H1 (cell line): ENCODE results near the gene SLC35F1. TPM values are rescaled to one million over a fixed set of nuclear protein-coding genes. Genes with fewer than 3 reads are reported as not detected.

Experiments used
- CTCF ChIA-PET: fragments of 300-600 bp; sonication (Branson Sonifier 250); formaldehyde crosslinking; loops from one replicate; lab custom pipeline; 2021; ENCODE audit not compliant: partially characterized antibody; lab: Charles Lee
- POLR2A ChIA-PET: fragments of 300-600 bp; sonication (Branson Sonifier 250); formaldehyde crosslinking; loops from one replicate; lab custom pipeline; 2021; ENCODE audit warnings: inconsistent platforms; ENCODE audit not compliant: partially characterized antibody; lab: Charles Lee
- DNase-seq, 2 experiments: peaks; one replicate each; pipeline versions ENCODE4 v3.0.0 to v3.0.0-alpha.2; 2010 to 2022; ENCODE audit warnings: low spot score in 2 of 2, low read depth in 1 of 2, mixed read lengths in 1 of 2
- FAIRE-seq: peaks from 2 replicates; lab custom pipeline; 2011; peaks lifted over from hg19 to GRCh38; lab: Jason Lieb, UNC
- H2AFZ ChIP-seq: 2 replicates; pipeline ENCODE4 v1.8.1; 2012; ENCODE audit warnings: low read length, inconsistent platforms
- H2AK5ac ChIP-seq: 2 replicates; pipeline ENCODE4 v1.6.1; 2013; ENCODE audit warnings: low read depth, low read length
- H2BK120ac ChIP-seq: replicated peaks from 2 replicates; pipeline ENCODE3; 2013; ENCODE audit warnings: low read depth, low read length, inconsistent platforms
- H2BK12ac ChIP-seq: 2 replicates; pipeline ENCODE4 v1.6.1; 2013; ENCODE audit warnings: low read depth, low read length
- H2BK15ac ChIP-seq: 2 replicates; pipeline ENCODE4 v1.6.1; 2013; ENCODE audit warnings: low read length
- H2BK20ac ChIP-seq: 2 replicates; pipeline ENCODE4 v1.6.1; 2013; ENCODE audit warnings: low read length
- H2BK5ac ChIP-seq: 2 replicates; pipeline ENCODE4 v1.6.1; 2013; ENCODE audit warnings: low read depth, low read length
- H3K14ac ChIP-seq: 2 replicates; pipeline ENCODE4 v1.6.1; 2013; ENCODE audit warnings: inconsistent platforms; ENCODE audit not compliant: insufficient read length
- H3K18ac ChIP-seq: 2 replicates; pipeline ENCODE4 v1.6.1; 2013; ENCODE audit warnings: low read length; ENCODE audit errors: extremely low read depth
- H3K23ac ChIP-seq: 2 replicates; pipeline ENCODE4 v1.6.1; 2013; ENCODE audit warnings: inconsistent platforms; ENCODE audit not compliant: insufficient read length
- H3K23me2 ChIP-seq: 2 replicates; pipeline ENCODE4 v1.6.1; 2013; ENCODE audit warnings: low read depth, low read length
- H3K27ac ChIP-seq: 2 replicates; pipeline ENCODE4 v1.6.1; 2011; ENCODE audit warnings: low read depth, low read length, inconsistent platforms
- H3K27me3 ChIP-seq, 4 experiments: replicated peaks in 1 of 4; 1 replicate in 1 of 4; 2 replicates in 3 of 4; pipeline versions ENCODE4 v1.6.1 to v1.8.1; 2011 to 2013; ENCODE audit warnings: low read length in 3 of 4, mild to moderate bottlenecking in 3 of 4, inconsistent platforms in 2 of 4, mixed read lengths in 2 of 4, moderate library complexity in 1 of 4; ENCODE audit not compliant: control insufficient read depth in 3 of 4, insufficient read depth in 3 of 4; ENCODE audit errors: extremely low read depth in 1 of 4
- H3K36me3 ChIP-seq, 4 experiments: 2 replicates each; pipeline versions ENCODE4 v1.6.1 to v1.8.1; 2011 to 2013; ENCODE audit warnings: mild to moderate bottlenecking in 4 of 4, low read length in 3 of 4, moderate library complexity in 2 of 4, control low read depth in 1 of 4, inconsistent platforms in 1 of 4; ENCODE audit not compliant: insufficient read depth in 4 of 4, control insufficient read depth in 2 of 4
- H3K4ac ChIP-seq: replicated peaks from 2 replicates; pipeline ENCODE3; 2013; ENCODE audit warnings: low read length, low read depth, mixed read lengths, inconsistent platforms; ENCODE audit not compliant: insufficient read length
- H3K4me1 ChIP-seq, 4 experiments: replicated peaks in 1 of 4; 1 replicate in 1 of 4; 2 replicates in 3 of 4; pipeline versions ENCODE4 v1.6.1 to v1.8.1; 2011 to 2013; ENCODE audit warnings: low read length in 3 of 4, inconsistent platforms in 2 of 4, mixed read lengths in 1 of 4; ENCODE audit not compliant: insufficient read depth in 4 of 4, control insufficient read depth in 3 of 4
- H3K4me2 ChIP-seq, 2 experiments: 2 replicates each; pipeline versions ENCODE4 v1.6.1 to v1.8.1; 2011 to 2013; ENCODE audit warnings: low read depth in 2 of 2, low read length in 2 of 2, control low read depth in 1 of 2, inconsistent platforms in 1 of 2, mild to moderate bottlenecking in 1 of 2; ENCODE audit not compliant: insufficient read depth in 1 of 2
- H3K4me3 ChIP-seq, 4 experiments: fragments of 200-600, 300-600 bp in 1 of 4; sonication (generic), shearing (Covaris generic), sonication (Bioruptor Twin) in 1 of 4; 2 replicates each; pipeline versions ENCODE4 v1.5.1 to v1.8.1; 2011 to 2016; ENCODE audit warnings: low read length in 4 of 4, low read depth in 3 of 4, control low read depth in 2 of 4, inconsistent platforms in 2 of 4, mild to moderate bottlenecking in 2 of 4, mixed read lengths in 1 of 4, moderate library complexity in 1 of 4; ENCODE audit not compliant: insufficient read depth in 2 of 4; ENCODE audit errors: extremely low read depth in 1 of 4
- H3K56ac ChIP-seq: replicated peaks from 2 replicates; pipeline ENCODE3; 2013; ENCODE audit warnings: low read depth, mild to moderate bottlenecking, mixed read lengths, low read length, inconsistent platforms; ENCODE audit not compliant: insufficient read length
- H3K79me1 ChIP-seq: 2 replicates; pipeline ENCODE4 v1.6.1; 2013; ENCODE audit warnings: low read depth, low read length, control low read depth
- H3K79me2 ChIP-seq, 2 experiments: 2 replicates each; pipeline versions ENCODE4 v1.6.1 to v1.8.1; 2012 to 2013; ENCODE audit warnings: low read length in 2 of 2, mild to moderate bottlenecking in 2 of 2, inconsistent platforms in 1 of 2; ENCODE audit not compliant: insufficient read depth in 2 of 2, control insufficient read depth in 1 of 2
- H3K9ac ChIP-seq, 4 experiments: replicated peaks in 1 of 4; 1 replicate in 1 of 4; 2 replicates in 3 of 4; pipeline versions ENCODE4 v1.6.1 to v1.8.1; 2011 to 2013; ENCODE audit warnings: low read depth in 3 of 4, low read length in 3 of 4, control low read depth in 2 of 4, mild to moderate bottlenecking in 2 of 4, moderate library complexity in 2 of 4, inconsistent platforms in 1 of 4; ENCODE audit errors: extremely low read depth in 1 of 4
- H3K9me3 ChIP-seq, 2 experiments: 2 replicates each; pipeline versions ENCODE4 v1.6.1 to v1.8.1; 2012 to 2013; ENCODE audit warnings: mild to moderate bottlenecking in 2 of 2, moderate library complexity in 2 of 2, control low read depth in 1 of 2, inconsistent platforms in 1 of 2, low read depth in 1 of 2, low read length in 1 of 2, mixed read lengths in 1 of 2; ENCODE audit not compliant: insufficient read depth in 2 of 2
- H4K20me1 ChIP-seq, 2 experiments: replicated peaks in 1 of 2; 2 replicates each; pipeline versions ENCODE3 to v1.8.1; 2011 to 2013; ENCODE audit warnings: inconsistent platforms in 2 of 2, low read length in 2 of 2, mild to moderate bottlenecking in 1 of 2; ENCODE audit not compliant: insufficient read depth in 2 of 2, control insufficient read depth in 1 of 2
- H4K5ac ChIP-seq: 2 replicates; pipeline ENCODE4 v1.6.1; 2013; ENCODE audit warnings: low read length, low read depth, mixed read lengths, inconsistent platforms; ENCODE audit not compliant: insufficient read length
- H4K8ac ChIP-seq: 2 replicates; pipeline ENCODE4 v1.8.0; 2013; ENCODE audit warnings: mild to moderate bottlenecking, moderate library complexity, low read length, inconsistent platforms; ENCODE audit not compliant: insufficient read depth; ENCODE audit errors: extremely low read depth
- H4K91ac ChIP-seq: replicated peaks from 2 replicates; pipeline ENCODE3; 2013; ENCODE audit warnings: low read length, mixed read lengths, inconsistent platforms; ENCODE audit not compliant: insufficient read length
- ATF2 ChIP-seq: IDR thresholded peaks from 2 replicates; pipeline ENCODE4 v1.6.1; 2012; ENCODE audit warnings: low read length, inconsistent platforms
- FOSL1 ChIP-seq: IDR thresholded peaks from 2 replicates; pipeline ENCODE4 v1.6.1; 2011; ENCODE audit warnings: mild to moderate bottlenecking, low read depth, low read length, moderate library complexity; ENCODE audit not compliant: insufficient read depth
- KDM4A ChIP-seq: IDR thresholded peaks from one replicate; pipeline ENCODE4 v1.7.1; 2012; ENCODE audit warnings: low read depth, mild to moderate bottlenecking, moderate library complexity, low read length, inconsistent platforms; ENCODE audit not compliant: severe bottlenecking
- RBBP5 ChIP-seq: IDR thresholded peaks from 2 replicates; pipeline ENCODE4 v1.7.1; 2012; ENCODE audit warnings: low read depth, mild to moderate bottlenecking, inconsistent platforms, low read length, moderate library complexity, borderline replicate concordance
- SIN3A ChIP-seq, 2 experiments: IDR thresholded peaks in 1 of 2; conservative IDR thresholded peaks in 1 of 2; 2 replicates each; pipeline ENCODE4 v1.6.1; 2011 to 2012; ENCODE audit warnings: low read length in 2 of 2, improper control_type of control experiment in 1 of 2, low read depth in 1 of 2, mild to moderate bottlenecking in 1 of 2
- SIX5 ChIP-seq: IDR thresholded peaks from 2 replicates; pipeline ENCODE4 v1.6.1; 2011; ENCODE audit warnings: mild to moderate bottlenecking, low read depth, low read length
- SP2 ChIP-seq: IDR thresholded peaks from 2 replicates; pipeline ENCODE4 v1.6.1; 2012; ENCODE audit warnings: mild to moderate bottlenecking, low read length, inconsistent platforms
- WGBS, 2 experiments: shearing (Covaris generic) in 1 of 2; methylation state at CpG; one replicate each; pipeline versions ENCODE4 v1.1.6 to v1.1.7; 2013 to 2015; ENCODE audit warnings: low lambda C conversion rate in 2 of 2, mixed read lengths in 2 of 2, inconsistent platforms in 1 of 2, low coverage in 1 of 2, missing lambda C conversion rate in 1 of 2; ENCODE audit not compliant: insufficient replicate concordance in 2 of 2, insufficient coverage in 1 of 2, insufficient read length in 1 of 2; ENCODE audit errors: extremely low coverage in 1 of 2, missing lambda C conversion rate in 1 of 2; 5-methylcytosine and 5-hydroxymethylcytosine counted together
- polyA plus RNA-seq, 7 experiments: library from polyadenylated mRNA; depleted of rRNA in 3 of 7; stranded (reverse) in 5 of 7; unstranded in 2 of 7; fragments of >200 nt in 5 of 7; fragments of 200-250 nt in 2 of 7; gene quantifications; 1 replicate in 5 of 7; 2 replicates in 1 of 7; 4 replicates in 1 of 7; pipeline versions ENCODE4 v1.2.1 to v1.2.3, GENCODE V29; 2011 to 2013; ENCODE audit warnings: missing spikeins in 2 of 7, mixed read lengths in 2 of 7
- total RNA-seq: library from RNA; stranded (reverse); fragmentation: NEBNext Ultra II Directional; extraction: Animal tissue kit (Norgen Biotek cat#: 25700); gene quantifications from 2 replicates; pipeline ENCODE4 v1.2.1, GENCODE V29; 2021

SLC35F1 gene
- total and polyA plus RNA-seq, 2 of the 8 experiments (the other 6 are each of a cell fraction or from before 2014, with no cell fraction given): 7.0 to 10.0 TPM

- Histone ChIP-seq H2BK120ac (no peak overlapping the region), H3K4me2 (no peak overlapping the region), H3K14ac (no peak overlapping the region), H2BK5ac (no peak overlapping the region), H3K4me1 (peaks cover 0 to 8% (median 1%) of the 10 kb centered on the region in 4 experiments; a peak in 3 of 7 replicates), H2BK20ac (no peak overlapping the region), H4K5ac (no peak overlapping the region), H2AK5ac (no peak overlapping the region), H3K23ac (no peak overlapping the region), H3K27ac (no peak overlapping the region), H3K27me3 (no peaks in the 10 kb centered on the region), H3K79me1 (no peaks in the 10 kb centered on the region), H3K56ac (no peak overlapping the region), H4K20me1 (no peaks in the 10 kb centered on the region), H2BK15ac (no peak overlapping the region), H2AFZ (no peak overlapping the region), H3K18ac (no peak overlapping the region), H3K9me3 (no peaks in the 10 kb centered on the region), H3K79me2 (no peaks in the 10 kb centered on the region), H4K91ac (no peak overlapping the region), H3K9ac (no peak overlapping the region), H4K8ac (no peak overlapping the region), H3K4ac (no peak overlapping the region), H3K4me3 (no peak overlapping the region), H3K23me2 (no peaks in the 10 kb centered on the region), H2BK12ac (no peak overlapping the region), H3K36me3 (no peaks in the 10 kb centered on the region)
- FAIRE-seq (no peak), DNase-seq (no peak)
- ChIA-PET CTCF (interaction anchor here (1.4 kb wide), 1 partner anchor 20 kb away, joined by 4 read pairs; no protein-coding TSS in a partner anchor), POLR2A (no interaction called here)
- WGBS, 2 experiments: 92% methylated on average over 2 of the region's 2 CpGs; no CpG with 5 or more reads in 1 of the 2 experiments
- TF ChIP-seq FOSL1: no peak
- no peak for TF ChIP-seq SIN3A (conservative IDR thresholded peaks at IDR 0.05 in 1 of 2, IDR thresholded peaks at IDR 0.05 in 1 of 2; ENCODE audit: low read depth in 1 of 2, low read length in 2 of 2)
- TF ChIP-seq SP2: no peak
- TF ChIP-seq ATF2: no peak
- TF ChIP-seq SIX5: no peak
- TF ChIP-seq KDM4A: no peak
- no peak for TF ChIP-seq RBBP5
These were observed 48.7 kb downstream of the SLC35F1 start for GRCh38 chr6:117955684-117956256.
